PC-3 (cell line): ENCODE measurements around the gene LTB. TPM values are rescaled to one million over a fixed set of nuclear protein-coding genes. Genes with fewer than 3 reads are reported as not detected.

Source experiments
- ATAC-seq: fragments of 200-7000 bp; cut with Tn5 transposase; 2 replicates; pipeline ENCODE4 v1.9.1; 2020; ENCODE audit warnings: mild to moderate bottlenecking, moderate library complexity
- BruUV-seq: library from RNA; stranded (reverse); fragments of 400-500 nt; replicated peaks from 2 replicates; lab custom pipeline; 2021; lab: Mats Ljungman, UMichigan
- CTCF ChIA-PET: fragments of 300-600 bp; sonication (Branson Sonifier 250); formaldehyde crosslinking; loops from one replicate; lab custom pipeline; 2022; ENCODE audit warnings: antibody characterized with exemption; lab: Charles Lee
- POLR2A ChIA-PET: fragments of 300-600 bp; sonication (Branson Sonifier 250); formaldehyde crosslinking; loops from one replicate; lab custom pipeline; 2022; ENCODE audit warnings: antibody characterized with exemption; ENCODE audit not compliant: unreplicated experiment; lab: Charles Lee
- DNase-seq: peaks from one replicate; pipeline ENCODE4 v3.0.0-alpha.2; 2015
- H2AFZ ChIP-seq: fragments of 300-600 bp; sonication (generic); 2 replicates; pipeline ENCODE4 v1.6.0; 2016; ENCODE audit warnings: antibody characterized with exemption, low read length
- H3F3A ChIP-seq: fragments of 300-600 bp; sonication (generic); one replicate; pipeline ENCODE4 v1.6.0; 2017; ENCODE audit warnings: antibody characterized with exemption, low read length, control low read depth, mild to moderate bottlenecking; ENCODE audit not compliant: unreplicated experiment
- H3K27ac ChIP-seq: fragments of 300-600 bp; sonication (generic); 2 replicates; pipeline ENCODE4 v1.5.1; 2016; ENCODE audit warnings: mild to moderate bottlenecking, low read length
- H3K27me3 ChIP-seq: fragments of 300-600 bp; sonication (generic); 2 replicates; pipeline ENCODE4 v1.6.1; 2016; ENCODE audit warnings: low read length, mixed read lengths
- H3K36me3 ChIP-seq: fragments of 300-600 bp; sonication (generic); 2 replicates; pipeline ENCODE4 v1.6.1; 2016; ENCODE audit warnings: low read depth, mixed run types, low read length, mixed read lengths
- H3K4me1 ChIP-seq: fragments of 300-600 bp; sonication (generic); 2 replicates; pipeline ENCODE4 v1.5.1; 2016; ENCODE audit warnings: low read length; ENCODE audit not compliant: insufficient read depth
- H3K4me2 ChIP-seq: fragments of 300-600 bp; sonication (generic); 2 replicates; pipeline ENCODE4 v1.6.0; 2016; ENCODE audit warnings: low read length
- H3K4me3 ChIP-seq: fragments of 300-600 bp; sonication (generic); 2 replicates; pipeline ENCODE4 v1.5.1; 2016; ENCODE audit warnings: mild to moderate bottlenecking, low read length, mixed read lengths
- H3K79me2 ChIP-seq: fragments of 300-600 bp; sonication (generic); 2 replicates; pipeline ENCODE4 v1.6.1; 2017; ENCODE audit warnings: low read length, mixed read lengths
- H3K9ac ChIP-seq: fragments of 300-600 bp; sonication (generic); 2 replicates; pipeline ENCODE4 v1.6.0; 2016; ENCODE audit warnings: mild to moderate bottlenecking, low read length
- H3K9me2 ChIP-seq: fragments of 300-600 bp; sonication (generic); replicated peaks from 2 replicates; pipeline ENCODE4 v1.6.1; 2016; ENCODE audit warnings: mixed run types, low read length, mixed read lengths
- H3K9me3 ChIP-seq: fragments of 300-600 bp; sonication (generic); 2 replicates; pipeline ENCODE4 v1.6.1; 2016; ENCODE audit warnings: low read length, mixed read lengths
- H4K20me1 ChIP-seq: fragments of 300-600 bp; sonication (generic); 2 replicates; pipeline ENCODE4 v1.6.1; 2016; ENCODE audit warnings: low read length, mixed read lengths
- CTCF ChIP-seq: fragments of 300-600 bp; sonication (generic); conservative IDR thresholded peaks from 2 replicates; pipeline ENCODE4 v1.5.1; 2017; ENCODE audit warnings: antibody characterized with exemption, low read depth, mild to moderate bottlenecking, low read length
- EZH2 ChIP-seq: fragments of 300-600 bp; sonication (generic); IDR thresholded peaks from one replicate; pipeline ENCODE4 v1.6.1; 2017; ENCODE audit warnings: antibody characterized with exemption, mild to moderate bottlenecking, low read length; ENCODE audit not compliant: unreplicated experiment
- EZH2phosphoT487 ChIP-seq: fragments of 300-600 bp; sonication (generic); IDR thresholded peaks from 2 replicates; pipeline ENCODE4 v1.6.1; 2018; ENCODE audit warnings: mild to moderate bottlenecking, antibody characterized with exemption, low read length, borderline replicate concordance
- intact Hi-C: fragments of 100-400 bp; cut with micrococcal nuclease; formaldehyde crosslinking; loops from 2 replicates; pipeline ENCODE4 v1.9.0; 2023
- total RNA-seq: library from RNA; depleted of rRNA; stranded (reverse); fragments of >200 nt; gene quantifications from 2 replicates; pipeline ENCODE4 v1.2.3, GENCODE V29; 2014

Gene LTB
- total RNA-seq, 1 experiment from 2014 or later, result 1.5 TPM

GRCh38 chr6:31534011-31534410 lies 48.2 kb downstream of the LTB start:
- ChIA-PET POLR2A (no interaction called here), CTCF (no interaction called here)
- H3F3A ChIP-seq, result no peaks in the 10 kb centered on the region
- H3K4me1 ChIP-seq, result peaks cover 8% of the 10 kb centered on the region; the same call in 1 of the 2 replicates
- BruUV-seq, result TSS peak; percentile 7
- no peak overlapping the region for H3K9ac ChIP-seq
- H3K9me2 ChIP-seq, result no peaks in the 10 kb centered on the region
- peaks cover 86% of the 10 kb centered on the region for H3K36me3 ChIP-seq
- peaks cover 42% of the 10 kb centered on the region for H3K79me2 ChIP-seq
- ATAC-seq (no peak), DNase-seq (no peak)
- no peak overlapping the region for H3K27ac ChIP-seq
- intact Hi-C loops, result no loop called here
- TF ChIP-seq EZH2 (no peak), EZH2phosphoT487 (no peak)
- H3K27me3 ChIP-seq, result no peaks in the 10 kb centered on the region
- H4K20me1 ChIP-seq, result peaks cover 46% of the 10 kb centered on the region
- H2AFZ ChIP-seq, result no peak overlapping the region
- H3K9me3 ChIP-seq, result no peaks in the 10 kb centered on the region
- H3K4me2 ChIP-seq, result no peak overlapping the region
- no peak overlapping the region for H3K4me3 ChIP-seq

DNA sequence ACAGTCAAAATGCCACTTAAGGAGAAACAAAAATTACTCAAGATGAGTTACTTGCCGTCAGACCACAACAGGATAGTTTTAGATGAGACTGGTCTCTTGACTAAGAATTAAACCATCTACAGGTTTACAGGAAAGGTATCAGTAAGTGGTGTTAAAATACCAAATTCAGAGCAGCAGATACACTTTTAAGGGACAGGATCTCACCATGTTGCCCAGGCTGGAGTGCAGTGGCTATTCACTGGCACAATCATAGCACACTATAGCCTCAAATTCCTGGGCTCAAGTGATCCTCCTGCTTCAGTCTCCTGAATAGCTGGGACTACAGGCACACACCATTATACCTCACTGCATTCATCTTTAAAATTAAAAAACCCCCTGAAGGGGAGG lies 48.8 kb downstream of the LTB start:
- H2AFZ ChIP-seq, result no peak overlapping the region
- no peak overlapping the region for H3K4me3 ChIP-seq
- peaks cover 80% of the 10 kb centered on the region for H3K36me3 ChIP-seq
- H3K4me1 ChIP-seq, result peaks cover 2% of the 10 kb centered on the region; the same call in 1 of the 2 replicates
- ATAC-seq (no peak), DNase-seq (no peak)
- ChIA-PET CTCF (no interaction called here), POLR2A (no interaction called here)
- no peaks in the 10 kb centered on the region for H3K9me3 ChIP-seq
- no peak overlapping the region for H3K9ac ChIP-seq
- H3K79me2 ChIP-seq, result peaks cover 37% of the 10 kb centered on the region
- no peak overlapping the region for H3K27ac ChIP-seq
- peaks cover 40% of the 10 kb centered on the region for H4K20me1 ChIP-seq
- no TSS peak for BruUV-seq
- intact Hi-C loops, result no loop called here
- no peak overlapping the region for H3K4me2 ChIP-seq
- no peaks in the 10 kb centered on the region for H3K9me2 ChIP-seq
- TF ChIP-seq CTCF (no peak), EZH2phosphoT487 (no peak)
- no peaks in the 10 kb centered on the region for H3F3A ChIP-seq
- H3K27me3 ChIP-seq, result no peaks in the 10 kb centered on the region

DNA sequence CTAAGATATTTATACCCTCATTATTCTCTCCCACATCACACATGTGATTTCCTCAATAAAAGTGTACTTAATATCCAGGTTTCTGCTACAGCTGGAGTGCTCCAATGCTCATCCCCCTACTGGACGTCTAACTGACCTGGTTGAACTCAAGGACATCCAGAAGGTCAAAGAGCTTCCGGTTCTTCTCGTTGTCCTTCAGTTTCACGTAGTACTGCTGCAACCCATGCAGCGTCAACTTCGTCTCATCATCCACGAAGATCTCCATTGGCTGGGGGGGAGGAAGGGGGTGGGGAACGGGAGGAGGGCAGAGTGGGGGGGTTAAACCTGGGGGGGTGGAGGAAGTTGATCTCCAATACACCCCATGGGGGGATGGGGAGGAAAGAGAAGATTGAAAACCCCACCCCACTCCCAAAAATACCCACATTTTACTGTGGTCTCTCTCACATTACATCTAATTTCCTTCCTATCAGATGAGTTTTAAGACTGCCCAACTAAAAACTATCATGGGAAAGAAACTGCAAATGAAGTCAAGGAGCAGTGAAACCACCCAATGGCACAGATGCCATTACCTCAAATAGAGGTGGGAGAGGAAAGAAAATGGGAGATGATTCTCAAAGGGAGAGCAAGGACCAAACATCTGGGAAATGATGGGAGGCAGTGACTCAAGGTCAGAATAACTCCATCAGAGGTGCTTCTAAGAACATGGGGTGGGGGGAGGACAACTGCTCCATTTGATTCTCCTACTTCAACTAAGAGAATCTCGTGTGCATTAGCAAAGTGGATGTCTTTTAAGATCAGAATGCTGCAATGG lies 49.4 kb downstream of the LTB start:
- DNase-seq (no peak), ATAC-seq (no peak)
- Histone ChIP-seq H3K9me3 (no peaks in the 10 kb centered on the region), H3K4me1 (no peaks in the 10 kb centered on the region), H2AFZ (no peak overlapping the region), H3K9ac (no peak overlapping the region), H3K36me3 (peaks cover 75% of the 10 kb centered on the region), H3K4me2 (no peak overlapping the region), H3K9me2 (no peaks in the 10 kb centered on the region), H4K20me1 (peaks cover 35% of the 10 kb centered on the region), H3K79me2 (peaks cover 31% of the 10 kb centered on the region), H3K27me3 (no peaks in the 10 kb centered on the region), H3F3A (no peaks in the 10 kb centered on the region), H3K4me3 (no peak overlapping the region), H3K27ac (no peak overlapping the region)
- TF ChIP-seq EZH2 (no peak), CTCF (no peak), EZH2phosphoT487 (no peak)
- no TSS peak for BruUV-seq
- ChIA-PET CTCF (no interaction called here), POLR2A (no interaction called here)
- intact Hi-C loops, result no loop called here
